ENCODE measurements around the gene ATP7B. TPM values are rescaled to one million over a fixed set of nuclear protein-coding genes. Genes with fewer than 3 reads are reported as not detected.

The ATP7B gene
- total RNA-seq, 1 experiment from 2014 or later = 1.8 TPM

DNA sequence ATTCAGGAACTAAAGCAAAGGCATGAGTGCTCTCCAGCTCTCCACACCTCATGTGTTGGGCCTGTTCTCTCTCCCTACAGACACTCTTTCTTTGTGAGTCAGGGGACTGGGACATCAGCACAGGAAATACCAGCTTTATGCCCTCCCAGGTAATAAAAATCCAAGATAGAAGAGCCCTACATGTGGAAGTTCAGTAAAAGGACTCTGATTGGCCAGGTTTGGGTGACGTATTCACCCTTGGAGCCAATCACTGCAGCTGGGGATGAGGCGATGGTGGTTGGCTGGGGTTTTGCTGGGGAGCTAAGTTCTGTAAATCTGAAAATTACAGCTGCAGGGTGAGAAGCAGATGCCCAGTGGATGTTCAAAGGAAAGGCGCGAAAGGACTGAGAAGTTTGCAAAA lies 117.0 kb downstream of the ATP7B start:
- no peak for DNase-seq (ENCODE audit: low spot score)

DNA sequence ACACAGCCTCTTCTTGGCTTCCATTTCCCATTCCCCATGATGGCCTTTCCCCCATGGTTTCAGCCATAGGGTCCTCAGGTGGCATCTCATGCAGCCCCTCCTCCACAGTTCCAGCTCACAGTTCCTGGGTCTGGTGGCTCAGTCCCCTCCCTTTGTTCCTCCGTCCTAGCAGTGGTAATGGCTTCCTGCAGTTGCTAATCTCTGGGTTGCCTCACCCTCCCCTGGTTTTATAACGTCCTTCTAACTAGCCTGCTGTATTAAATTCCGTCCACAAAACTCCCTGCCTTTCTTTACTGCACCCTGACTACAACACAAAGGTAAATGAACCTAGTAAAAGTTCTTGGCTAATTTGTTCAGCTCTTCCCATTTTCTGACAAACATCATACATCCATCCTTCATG lies 118.6 kb downstream of the ATP7B start:
- no peak for DNase-seq (ENCODE audit: low spot score)

DNA sequence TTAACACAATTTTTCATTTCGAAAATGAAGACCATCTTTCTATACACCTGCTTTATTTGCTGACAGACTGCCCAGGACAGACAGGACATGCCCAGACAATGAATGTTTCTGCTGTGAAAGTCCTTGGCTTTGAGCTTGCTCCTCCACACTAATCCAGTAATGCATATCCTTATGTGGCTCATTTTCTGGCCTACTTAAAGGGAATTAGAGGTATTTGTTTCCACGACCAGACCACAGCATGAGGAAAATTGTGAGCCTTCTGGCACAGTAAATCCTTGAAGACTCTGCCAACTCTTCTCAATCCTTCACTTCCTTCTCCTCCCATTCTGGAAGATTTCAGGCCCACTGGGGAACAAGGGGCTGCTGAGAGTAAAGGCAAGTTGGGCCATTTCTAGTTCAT lies 123.8 kb downstream of the ATP7B start:
- DNase-seq (ENCODE audit: low spot score) = no peak

DNA sequence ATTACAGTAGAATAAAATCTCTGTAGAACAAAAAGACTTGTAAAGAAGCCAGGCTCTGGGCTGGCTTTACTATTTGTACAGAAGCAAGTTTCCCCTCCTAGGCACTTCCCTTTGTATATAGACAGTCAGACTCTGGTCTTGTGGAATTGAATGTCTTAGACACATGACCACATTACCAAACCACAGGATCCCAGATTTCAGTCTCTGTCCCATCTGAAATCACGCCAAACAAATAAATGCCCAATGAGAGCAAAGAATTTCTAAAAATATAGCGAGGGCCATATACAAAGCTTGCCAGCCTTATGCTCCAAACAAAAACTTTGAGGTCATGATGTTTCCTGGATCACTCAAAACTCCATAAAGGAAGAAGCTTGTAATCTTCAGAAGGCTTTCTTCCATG lies 125.6 kb downstream of the ATP7B start:
- no peak for DNase-seq (ENCODE audit: low spot score)

DNA sequence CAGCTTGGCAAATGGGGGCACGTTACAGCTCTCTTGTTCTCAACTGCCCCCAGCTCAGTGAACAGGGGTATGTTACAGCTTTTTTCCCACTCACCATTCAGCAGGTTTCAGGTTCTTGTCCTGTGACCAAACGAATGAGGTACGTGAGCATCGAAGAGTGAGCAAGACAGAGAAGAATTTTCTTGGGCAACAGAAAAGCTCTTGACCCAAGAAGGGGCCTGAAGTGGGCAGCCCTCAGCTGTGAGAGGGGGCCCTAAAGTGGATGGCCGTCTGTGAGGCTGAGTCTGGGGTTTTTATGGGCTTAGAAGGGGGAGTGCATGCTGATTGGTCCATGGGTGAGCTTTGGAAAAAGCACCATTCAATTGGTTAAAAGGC lies 128.0 kb downstream of the ATP7B start:
- DNase-seq (ENCODE audit: low spot score) = no peak

Other genes starting within 250 kb of the ATP7B start
- gene DHRS12, start 207.3 kb downstream of the ATP7B start, total RNA-seq (2014; rRNA removed; shearing (Covaris generic)) = 0.27 and 2.7 TPM in 2 replicates
- not detected in 2 replicates for gene TMEM272, start 166.3 kb downstream of the ATP7B start, total RNA-seq (2014; rRNA removed; shearing (Covaris generic))
- gene CCDC70, start 149.5 kb downstream of the ATP7B start, total RNA-seq (2014; rRNA removed; shearing (Covaris generic)) = not detected in 2 replicates
- gene ALG11, start 948 bp upstream of the ATP7B start, total RNA-seq (2014; rRNA removed; shearing (Covaris generic)) = 17.6 and 22.3 TPM in 2 replicates
- gene UTP14C, start 13.2 kb upstream of the ATP7B start, total RNA-seq (2014; rRNA removed; shearing (Covaris generic)) = 4.2 and 5.0 TPM in 2 replicates
- gene NEK5, start 117.6 kb upstream of the ATP7B start, total RNA-seq (2014; rRNA removed; shearing (Covaris generic)) = 0.08 TPM in 1 of 2 replicates, not detected in the other
- gene NEK3, start 148.1 kb upstream of the ATP7B start, total RNA-seq (2014; rRNA removed; shearing (Covaris generic)) = 2.1 and 4.2 TPM in 2 replicates

Measured in H4 (cell line).